DOHH2 (cell line): ENCODE measurements around the gene PICK1.

ENCODE experiments used
- H3F3A ChIP-seq: fragments of 200-600 bp; sonication (generic), shearing (Covaris generic); 2 replicates; pipeline ENCODE4 v1.6.0; 2016; ENCODE audit warnings: antibody characterized with exemption, mild to moderate bottlenecking; ENCODE audit not compliant: control insufficient read depth, insufficient read depth
- H3K27ac ChIP-seq: fragments of 200-600 bp; sonication (generic); 2 replicates; pipeline ENCODE4 v1.5.1; 2014; ENCODE audit warnings: low read depth, mild to moderate bottlenecking, low read length, moderate library complexity
- H3K27me3 ChIP-seq: fragments of 200-600 bp; sonication (generic); 2 replicates; pipeline ENCODE4 v1.6.1; 2014; ENCODE audit warnings: mild to moderate bottlenecking, low read length, mixed read lengths; ENCODE audit not compliant: control insufficient read depth
- H3K36me3 ChIP-seq: fragments of 200-600 bp; sonication (generic); 2 replicates; pipeline ENCODE4 v1.6.1; 2014; ENCODE audit warnings: mild to moderate bottlenecking, low read length, moderate library complexity, mixed read lengths; ENCODE audit not compliant: control insufficient read depth
- H3K4me1 ChIP-seq: fragments of 200-600 bp; sonication (generic); 2 replicates; pipeline ENCODE4 v1.6.1; 2014; ENCODE audit warnings: mild to moderate bottlenecking, low read length, mixed read lengths; ENCODE audit not compliant: control insufficient read depth
- H3K4me2 ChIP-seq: fragments of 200-600 bp; sonication (generic); 2 replicates; pipeline ENCODE4 v1.6.0; 2014; ENCODE audit warnings: mild to moderate bottlenecking, low read length, moderate library complexity
- H3K4me3 ChIP-seq: fragments of 200-600 bp; sonication (generic); 2 replicates; pipeline ENCODE4 v1.5.1; 2014; ENCODE audit warnings: mild to moderate bottlenecking, low read length, mixed read lengths
- H3K79me2 ChIP-seq: fragments of 200-600 bp; sonication (generic); 2 replicates; pipeline ENCODE4 v1.6.1; 2014; ENCODE audit warnings: mild to moderate bottlenecking, low read length, mixed read lengths; ENCODE audit not compliant: control insufficient read depth
- H3K9me2 ChIP-seq: fragments of 200-600 bp; sonication (generic); replicated peaks from 2 replicates; pipeline ENCODE4 v1.6.1; 2014; ENCODE audit warnings: mild to moderate bottlenecking, low read length, mixed read lengths; ENCODE audit not compliant: control insufficient read depth
- H3K9me3 ChIP-seq: fragments of 200-600 bp; sonication (generic); 2 replicates; pipeline ENCODE4 v1.6.1; 2014; ENCODE audit warnings: antibody characterized with exemption, low read length, mixed read lengths; ENCODE audit not compliant: control insufficient read depth, insufficient read depth
- H4K20me1 ChIP-seq: fragments of 200-600 bp; sonication (generic); 2 replicates; pipeline ENCODE4 v1.6.0; 2014; ENCODE audit warnings: low read depth, mild to moderate bottlenecking, antibody characterized with exemption, low read length, moderate library complexity; ENCODE audit not compliant: control insufficient read depth, insufficient read depth
- CTCF ChIP-seq: fragments of 200-600 bp; sonication (generic); IDR thresholded peaks from one replicate; pipeline ENCODE4 v1.5.1; 2014; ENCODE audit warnings: antibody characterized with exemption, mild to moderate bottlenecking, low read depth, low read length; ENCODE audit not compliant: poor library complexity, severe bottlenecking
- EZH2phosphoT487 ChIP-seq: fragments of 200-600 bp; sonication (generic); IDR thresholded peaks from 2 replicates; pipeline ENCODE4 v1.6.1; 2017; ENCODE audit warnings: borderline replicate concordance, mild to moderate bottlenecking, antibody characterized with exemption, low read length, moderate library complexity, mixed read lengths

The PICK1 gene

GRCh38 chr22:38086001-38086845, 29.0 kb downstream of the PICK1 start:
- Histone ChIP-seq H3K4me3 (no peak overlapping the region), H3K36me3 (no peaks in the 10 kb centered on the region), H3K9me2 (no peaks in the 10 kb centered on the region), H3K27ac (no peak overlapping the region), H3K27me3 (peaks cover 17% of the 10 kb centered on the region), H3K9me3 (no peaks in the 10 kb centered on the region), H3K4me1 (no peaks in the 10 kb centered on the region), H3K79me2 (no peaks in the 10 kb centered on the region), H3F3A (no peaks in the 10 kb centered on the region), H3K4me2 (no peak overlapping the region), H4K20me1 (no peaks in the 10 kb centered on the region)
- TF ChIP-seq CTCF (no peak), EZH2phosphoT487 (no peak)

- TF ChIP-seq EZH2phosphoT487, result no peak
- TF ChIP-seq CTCF, result no peak
Observed at GRCh38 chr22:38086942-38087341, 29.7 kb downstream of the PICK1 start.

GRCh38 chr22:38087855-38088254, 30.7 kb downstream of the PICK1 start:
- Histone ChIP-seq H3K27me3 (peaks cover 2% of the 10 kb centered on the region), H3K27ac (no peak overlapping the region), H3F3A (no peaks in the 10 kb centered on the region), H3K4me1 (no peaks in the 10 kb centered on the region), H3K79me2 (no peaks in the 10 kb centered on the region), H3K4me2 (no peak overlapping the region), H3K9me2 (no peaks in the 10 kb centered on the region), H3K4me3 (no peak overlapping the region), H3K36me3 (no peaks in the 10 kb centered on the region), H4K20me1 (no peaks in the 10 kb centered on the region), H3K9me3 (no peaks in the 10 kb centered on the region)
- no peak for TF ChIP-seq EZH2phosphoT487
- no peak for TF ChIP-seq CTCF

More at GRCh38 chr22:38086942-38087341, 29.7 kb downstream of the PICK1 start:
- no peak overlapping the region for H3K27ac ChIP-seq
- no peaks in the 10 kb centered on the region for H3K9me3 ChIP-seq
- no peaks in the 10 kb centered on the region for H4K20me1 ChIP-seq
- H3K79me2 ChIP-seq, result no peaks in the 10 kb centered on the region
- no peak overlapping the region for H3K4me2 ChIP-seq
- H3K36me3 ChIP-seq, result no peaks in the 10 kb centered on the region
- peaks cover 11% of the 10 kb centered on the region for H3K27me3 ChIP-seq
- H3K9me2 ChIP-seq, result no peaks in the 10 kb centered on the region
- H3K4me1 ChIP-seq, result no peaks in the 10 kb centered on the region
- H3F3A ChIP-seq, result no peaks in the 10 kb centered on the region
- H3K4me3 ChIP-seq, result no peak overlapping the region
